Aorta (tissue), 5 donors: ENCODE results near the gene CILP2. TPM values are rescaled to one million over a fixed set of nuclear protein-coding genes. Genes with fewer than 3 reads are reported as not detected.

ENCODE experiments used
- ATAC-seq: fragments of 200-7000 bp; cut with Tn5 transposase; one replicate; pipeline ENCODE4 v1.9.1; 2022; ENCODE audit warnings: moderate library complexity; ENCODE audit not compliant: low FRiP score
- DNase-seq, 2 donors: peaks; one replicate each; pipeline ENCODE4 v3.0.0-alpha.2; 2020
- H3K27ac ChIP-seq, 2 donors: one replicate each; pipeline ENCODE4 v1.5.1; 2013; ENCODE audit warnings: low read length in 2 of 2, mild to moderate bottlenecking in 2 of 2, moderate library complexity in 2 of 2, control low read depth in 1 of 2, inconsistent platforms in 1 of 2, low read depth in 1 of 2
- H3K27me3 ChIP-seq, 2 donors: one replicate each; pipeline ENCODE4 v1.6.1; 2013; ENCODE audit warnings: control low read depth in 1 of 2, low read length in 1 of 2, mild to moderate bottlenecking in 1 of 2, moderate library complexity in 1 of 2; ENCODE audit not compliant: insufficient read depth in 2 of 2, control insufficient read depth in 1 of 2
- H3K36me3 ChIP-seq, 2 donors: one replicate each; pipeline ENCODE4 v1.6.1; 2013; ENCODE audit warnings: control low read depth in 1 of 2, low read length in 1 of 2, mild to moderate bottlenecking in 1 of 2; ENCODE audit not compliant: insufficient read depth in 2 of 2, control insufficient read depth in 1 of 2
- H3K4me1 ChIP-seq, 2 donors: one replicate each; pipeline ENCODE4 v1.6.1; 2013; ENCODE audit warnings: low read length in 2 of 2, control low read depth in 1 of 2, mild to moderate bottlenecking in 1 of 2, moderate library complexity in 1 of 2; ENCODE audit not compliant: insufficient read depth in 2 of 2, control insufficient read depth in 1 of 2
- H3K4me3 ChIP-seq, 2 donors: one replicate each; pipeline ENCODE4 v1.5.1; 2013; ENCODE audit warnings: low read length in 2 of 2, control low read depth in 1 of 2, mild to moderate bottlenecking in 1 of 2
- H3K9me3 ChIP-seq: one replicate; pipeline ENCODE4 v1.6.1; 2013; ENCODE audit warnings: mild to moderate bottlenecking, low read length; ENCODE audit not compliant: control insufficient read depth
- WGBS, 2 donors: extraction: QIAGEN DNeasy Blood & Tissue Kit; methylation state at CpG; one replicate each; pipeline ENCODE4 v1.1.7; 2013; 5-methylcytosine and 5-hydroxymethylcytosine counted together
- intact Hi-C, 2 donors: fragments of 100-400 bp; cut with DNase I; formaldehyde crosslinking; loops; one replicate each; pipeline versions ENCODE4 v1.14.2 to v1.15.0; 2022
- polyA plus RNA-seq, 2 donors: library from polyadenylated mRNA; stranded (reverse); fragments of 200-250 nt; gene quantifications; one replicate each; pipeline ENCODE4 v1.2.3, GENCODE V29; 2013
- total RNA-seq, 2 donors: library from RNA; stranded (reverse); fragmentation: NEBNext Ultra II Directional; extraction: Animal tissue kit (Norgen Biotek cat#: 25700); gene quantifications; one replicate each; pipeline ENCODE4 v1.2.1, GENCODE V29; 2021
- donor health status: healthy with polysubstance abuse.
- donor health status: Bipolar disorder and iron deficiency.
- donor health status: DM: no; HTN: no; CAD: no.
- donor health status: DM: no; HTN: no; CAD: no.
- donor health status: DM: yes; HTN: yes; CAD: no.

CILP2 gene
- total and polyA plus RNA-seq, 4 donors, result 0.13 to 4.2 (median 0.36) TPM; not detected in 1

GRCh38 chr19:19551853-19552192 is 13.8 kb downstream of the CILP2 start:
- intact Hi-C loops, result no loop called here
- no peak overlapping the region for H3K27ac ChIP-seq
- H3K27me3 ChIP-seq, result no peaks in the 10 kb centered on the region
- DNase-seq, result no peak
- no peaks in the 10 kb centered on the region for H3K9me3 ChIP-seq
- H3K36me3 ChIP-seq, result no peaks in the 10 kb centered on the region
- H3K4me3 ChIP-seq, result no peak overlapping the region
- WGBS, 2 donors, result 78 to 79% methylated on average over 14 of the region's 14 CpGs
- no peaks in the 10 kb centered on the region for H3K4me1 ChIP-seq
- no peak for ATAC-seq

GRCh38 chr19:19552798-19553197 is 14.7 kb downstream of the CILP2 start:
- Histone ChIP-seq H3K27ac (no peak overlapping the region), H3K9me3 (no peaks in the 10 kb centered on the region), H3K4me1 (no peaks in the 10 kb centered on the region), H3K36me3 (no peaks in the 10 kb centered on the region), H3K27me3 (no peaks in the 10 kb centered on the region), H3K4me3 (no peak overlapping the region)
- WGBS, 2 donors, result 56 to 63% methylated on average over 6 of the region's 6 CpGs
- DNase-seq (no peak), ATAC-seq (no peak)
- intact Hi-C loops, result no loop called here

GRCh38 chr19:19553670-19554069 is 15.6 kb downstream of the CILP2 start:
- DNase-seq (no peak), ATAC-seq (no peak)
- WGBS, 2 donors, result 90 to 93% methylated on average over 10 of the region's 10 CpGs
- Histone ChIP-seq H3K27ac (no peak overlapping the region), H3K4me1 (no peaks in the 10 kb centered on the region), H3K9me3 (no peaks in the 10 kb centered on the region), H3K4me3 (no peak overlapping the region), H3K36me3 (no peaks in the 10 kb centered on the region), H3K27me3 (no peaks in the 10 kb centered on the region)
- intact Hi-C loops, result no loop called here

- WGBS, 2 donors, result 68 to 77% methylated on average over 30 to 34 of the region's 34 CpGs
- H3K36me3 ChIP-seq, result no peaks in the 10 kb centered on the region
- H3K27ac ChIP-seq, result no peak overlapping the region
- no peak overlapping the region for H3K4me3 ChIP-seq
- no peaks in the 10 kb centered on the region for H3K9me3 ChIP-seq
- peak in 1 of 2 donors; percentile 82 for DNase-seq
- H3K4me1 ChIP-seq, result no peaks in the 10 kb centered on the region
- H3K27me3 ChIP-seq, result no peaks in the 10 kb centered on the region
- intact Hi-C loops, result no loop called here
- no peak for ATAC-seq
Observed at GRCh38 chr19:19554074-19555023, 16.3 kb downstream of the CILP2 start.

- 80 to 83% methylated on average over 15 of the region's 15 CpGs for WGBS, 2 donors
Observed at GRCh38 chr19:19558055-19558454, 20.0 kb downstream of the CILP2 start.

GRCh38 chr19:19558636-19559035 is 20.6 kb downstream of the CILP2 start:
- intact Hi-C loops, result no loop called here
- WGBS, 2 donors, result 94% methylated on average over 16 of the region's 16 CpGs
- no peaks in the 10 kb centered on the region for H3K36me3 ChIP-seq
- no peaks in the 10 kb centered on the region for H3K9me3 ChIP-seq
- ATAC-seq, result no peak
- no peak for DNase-seq
- H3K4me3 ChIP-seq, result no peak overlapping the region
- H3K4me1 ChIP-seq, result no peaks in the 10 kb centered on the region
- no peak overlapping the region for H3K27ac ChIP-seq
- no peaks in the 10 kb centered on the region for H3K27me3 ChIP-seq

More at GRCh38 chr19:19558055-19558454, 20.0 kb downstream of the CILP2 start:
- no peaks in the 10 kb centered on the region for H3K36me3 ChIP-seq
- H3K4me1 ChIP-seq, result no peaks in the 10 kb centered on the region
- no peaks in the 10 kb centered on the region for H3K27me3 ChIP-seq
- no peak for DNase-seq
- H3K9me3 ChIP-seq, result no peaks in the 10 kb centered on the region
- intact Hi-C loops, result no loop called here
- peak; percentile 34 for ATAC-seq
- H3K4me3 ChIP-seq, result no peak overlapping the region
- H3K27ac ChIP-seq, result no peak overlapping the region

- no peaks in the 10 kb centered on the region for H3K4me1 ChIP-seq
- no peak for ATAC-seq
- no peaks in the 10 kb centered on the region for H3K36me3 ChIP-seq
- H3K9me3 ChIP-seq, result no peaks in the 10 kb centered on the region
- intact Hi-C loops, result no loop called here
- WGBS, 2 donors, result 74 to 84% methylated on average over 4 of the region's 4 CpGs
- H3K4me3 ChIP-seq, result no peak overlapping the region
- no peak overlapping the region for H3K27ac ChIP-seq
- H3K27me3 ChIP-seq, result no peaks in the 10 kb centered on the region
- DNase-seq, result no peak
Observed at GRCh38 chr19:19559931-19560330, 21.9 kb downstream of the CILP2 start.

GRCh38 chr19:19561946-19562664 is 24.0 kb downstream of the CILP2 start:
- ATAC-seq, result no peak
- no peak overlapping the region for H3K4me3 ChIP-seq
- no peak for DNase-seq
- no peaks in the 10 kb centered on the region for H3K4me1 ChIP-seq
- intact Hi-C loops, result no loop called here
- H3K36me3 ChIP-seq, result no peaks in the 10 kb centered on the region
- H3K27ac ChIP-seq, result no peak overlapping the region
- no peaks in the 10 kb centered on the region for H3K9me3 ChIP-seq
- no peaks in the 10 kb centered on the region for H3K27me3 ChIP-seq
- 87% methylated on average over 26 of the region's 26 CpGs for WGBS, 2 donors
